Psoas muscle (tissue), 8 donors: ENCODE results near the gene FRMPD1. TPM values are rescaled to one million over a fixed set of nuclear protein-coding genes. Genes with fewer than 3 reads are reported as not detected.
A peak's percentile ranks its signal among the peaks of the same experiment; 100 is the strongest.

ENCODE experiments used
- ATAC-seq, 4 donors: fragments of 200-7000 bp; cut with Tn5 transposase; one replicate each; pipeline ENCODE4 v1.9.1; 2020; ENCODE audit warnings: moderate library complexity in 3 of 4, mild to moderate bottlenecking in 2 of 4
- DNase-seq, 2 donors: peaks; one replicate each; pipeline ENCODE4 v3.0.0-alpha.2; 2020
- H3K27ac ChIP-seq: fragments of 200-600 bp; one replicate; pipeline ENCODE4 v1.8.0; 2022
- H3K27me3 ChIP-seq, 3 donors: fragments of 200-600 bp in 1 of 3; one replicate each; pipeline versions ENCODE4 v1.6.1 to v1.8.0; 2013 to 2022; ENCODE audit warnings: low read length in 2 of 3, mild to moderate bottlenecking in 2 of 3, moderate library complexity in 1 of 3; ENCODE audit not compliant: insufficient read depth in 3 of 3
- H3K36me3 ChIP-seq, 2 donors: fragments of 200-600 bp in 1 of 2; one replicate each; pipeline versions ENCODE4 v1.6.1 to v1.8.0; 2013 to 2022; ENCODE audit warnings: low read depth in 1 of 2, mild to moderate bottlenecking in 1 of 2, moderate library complexity in 1 of 2; ENCODE audit not compliant: insufficient read depth in 1 of 2
- H3K4me1 ChIP-seq: fragments of 200-600 bp; one replicate; pipeline ENCODE4 v1.8.0; 2022
- H3K4me3 ChIP-seq: fragments of 200-600 bp; one replicate; pipeline ENCODE4 v1.8.0; 2022; ENCODE audit warnings: mild to moderate bottlenecking
- H3K9me3 ChIP-seq: fragments of 200-600 bp; one replicate; pipeline ENCODE4 v1.8.0; 2022
- CTCF ChIP-seq: fragments of 200-600 bp; IDR thresholded peaks from one replicate; pipeline ENCODE4 v1.8.0; 2022; ENCODE audit warnings: antibody characterized with exemption
- WGBS, 3 donors: extraction: QIAGEN DNeasy Blood & Tissue Kit; methylation state at CpG; one replicate each; pipeline versions ENCODE4 v1.1.6 to v1.1.7; 2013; 5-methylcytosine and 5-hydroxymethylcytosine counted together
- intact Hi-C, 2 donors: fragments of 100-400 bp; cut with DNase I; formaldehyde crosslinking; loops; one replicate each; pipeline versions ENCODE4 v1.11.0 to v1.14.2; 2022
- polyA plus RNA-seq, 3 donors: library from polyadenylated mRNA; stranded (reverse); fragments of 200-250 nt; gene quantifications; one replicate each; pipeline ENCODE4 v1.2.3, GENCODE V29; 2013
- total RNA-seq, 4 donors: library from RNA; stranded (reverse); fragmentation: NEBNext Ultra II Directional in 2 of 4; extraction: Animal tissue kit (Norgen Biotek cat#: 25700) in 2 of 4; gene quantifications; one replicate each; pipeline versions ENCODE4 v1.2.1 to v1.2.4, GENCODE V29; 2021 to 2023
- donor health status: healthy with polysubstance abuse.
- donor health status: DM: no; HTN: no; CAD: no; lungs with moderate emphysema.
- donor health status: Bipolar disorder and iron deficiency.
- donor health status: healthy.
- donor health status: DM: yes; HTN: yes; CAD: no.
- donor health status: DM: no; HTN: no; CAD: no.
- donor health status: DM: no; HTN: no; CAD: no.
- donor health status: DM: yes; HTN: yes; CAD: no.

FRMPD1 gene
- total and polyA plus RNA-seq, 7 donors = 0.48 to 6.1 (median 1.4) TPM

- H3K27me3 ChIP-seq = no peaks in the 10 kb centered on the region
- ATAC-seq = no peak
- DNase-seq = no peak
- no peaks in the 10 kb centered on the region for H3K36me3 ChIP-seq
- H3K9me3 ChIP-seq = no peaks in the 10 kb centered on the region
- intact Hi-C loops = loop anchor here in 1 of 2 donors (5.0 kb wide), 1 partner anchor 62 kb away; no protein-coding TSS in a partner anchor
- no peak for TF ChIP-seq CTCF
- peaks cover 12% of the 10 kb centered on the region for H3K4me1 ChIP-seq
- H3K4me3 ChIP-seq = no peak overlapping the region
- no peak overlapping the region for H3K27ac ChIP-seq
- 72 to 85% (median 85%) methylated on average over 5 of the region's 5 CpGs for WGBS, 3 donors
Measured at GRCh38 chr9:37663926-37664325, 13.2 kb downstream of the FRMPD1 start.

GRCh38 chr9:37667706-37668105, 17.0 kb downstream of the FRMPD1 start:
- intact Hi-C loops = loop anchor here in 1 of 2 donors (5.0 kb wide), 1 partner anchor 75 kb away; the partner anchor contains the start of gene TOMM5
- Histone ChIP-seq H3K4me3 (peak overlapping the region; percentile 57), H3K36me3 (no peaks in the 10 kb centered on the region), H3K27ac (peak overlapping the region; percentile 79), H3K4me1 (peaks cover 28% of the 10 kb centered on the region), H3K27me3 (no peaks in the 10 kb centered on the region), H3K9me3 (no peaks in the 10 kb centered on the region)
- no peak for ATAC-seq
- DNase-seq = no peak
- no peak for TF ChIP-seq CTCF
- 23 to 25% (median 24%) methylated on average over 2 of the region's 2 CpGs for WGBS, 3 donors

DNA sequence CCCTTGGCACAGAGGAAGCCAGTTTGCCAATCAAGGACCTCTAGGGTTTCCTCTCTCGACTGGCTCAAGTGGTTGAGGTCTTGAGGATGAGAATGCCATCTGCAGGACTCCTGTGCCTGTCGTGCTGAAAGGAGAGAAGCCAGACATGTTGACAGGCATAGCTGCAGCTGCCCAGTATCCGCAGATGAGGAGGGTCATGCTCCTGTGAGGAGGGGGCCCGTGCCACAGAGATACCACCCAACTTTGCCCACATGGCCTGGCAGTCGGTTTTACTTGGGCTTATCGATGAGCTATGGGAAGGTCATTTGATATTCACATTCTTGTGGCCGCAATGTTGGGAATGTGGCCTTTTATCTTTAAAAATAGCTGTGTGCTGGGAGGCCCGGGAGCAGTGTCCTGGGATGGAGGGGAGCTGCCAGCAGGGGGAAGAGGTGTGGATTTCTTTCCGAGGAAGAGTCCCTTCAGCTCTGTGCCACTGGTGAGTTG, 17.4 kb downstream of the FRMPD1 start:
- intact Hi-C loops = loop anchor here in 1 of 2 donors (5.0 kb wide), 1 partner anchor 76 kb away; the partner anchor contains the start of gene TOMM5
- H3K4me3 ChIP-seq = peak overlapping the region; percentile 57
- DNase-seq (peak; percentile 34 to 69), ATAC-seq (peak; percentile 89 to 92 (median 90))
- 8 to 12% (median 10%) methylated on average over 9 of the region's 9 CpGs for WGBS, 3 donors
- no peaks in the 10 kb centered on the region for H3K36me3 ChIP-seq
- peak; percentile 25 for TF ChIP-seq CTCF
- H3K27me3 ChIP-seq = no peaks in the 10 kb centered on the region
- H3K9me3 ChIP-seq = no peaks in the 10 kb centered on the region
- H3K4me1 ChIP-seq = peaks cover 28% of the 10 kb centered on the region
- H3K27ac ChIP-seq = peak overlapping the region; percentile 79

DNA sequence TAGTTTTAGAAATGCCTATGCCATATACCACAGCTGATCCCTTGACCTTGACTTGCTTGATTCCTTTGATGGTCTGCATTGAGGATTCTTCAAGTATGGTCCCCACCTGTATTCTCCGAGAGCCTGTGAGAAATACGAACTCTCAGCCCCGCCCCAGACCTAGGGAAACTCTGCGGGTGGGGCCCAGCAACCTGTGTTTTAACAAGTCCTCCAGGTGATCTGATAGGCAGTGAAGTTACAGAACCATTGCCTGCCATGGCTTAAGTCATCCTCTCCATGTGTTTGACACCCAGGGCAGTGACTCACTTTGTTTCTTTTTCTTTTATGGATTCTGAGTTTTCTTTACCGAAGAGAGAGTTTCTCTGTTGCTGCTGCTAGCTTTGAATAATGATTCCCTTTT, 18.5 kb downstream of the FRMPD1 start:
- 74 to 82% (median 79%) methylated on average over 5 of the region's 5 CpGs for WGBS, 3 donors
- ATAC-seq (no peak), DNase-seq (no peak)
- no peak for TF ChIP-seq CTCF
- H3K4me3 ChIP-seq = peak overlapping the region; percentile 57
- H3K4me1 ChIP-seq = peaks cover 28% of the 10 kb centered on the region
- peak overlapping the region; percentile 79 for H3K27ac ChIP-seq
- no peaks in the 10 kb centered on the region for H3K27me3 ChIP-seq
- H3K36me3 ChIP-seq = no peaks in the 10 kb centered on the region
- intact Hi-C loops = loop anchor here in 1 of 2 donors (5.0 kb wide), 1 partner anchor 77 kb away; the partner anchor contains the start of gene TOMM5
- H3K9me3 ChIP-seq = no peaks in the 10 kb centered on the region

DNA sequence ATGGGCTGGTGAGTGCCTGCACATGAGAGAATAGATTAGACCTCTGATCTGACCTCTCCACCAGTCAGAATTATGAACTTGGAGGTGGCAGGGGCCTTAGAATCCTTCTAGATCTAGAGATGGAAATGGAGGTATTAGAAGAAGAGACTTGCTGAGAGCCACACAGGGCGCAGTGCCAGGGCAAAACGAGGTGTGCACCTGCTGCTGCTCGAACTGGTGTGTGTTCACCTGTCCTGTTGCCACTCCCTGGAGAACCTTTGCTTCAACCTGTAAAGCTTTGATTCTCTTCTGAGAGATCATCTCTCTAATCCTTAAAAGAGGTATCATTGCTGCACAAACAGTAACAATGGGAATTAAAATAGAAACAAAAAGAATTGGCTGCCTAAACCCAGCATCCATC, 24.9 kb downstream of the FRMPD1 start:
- no peak for ATAC-seq
- Histone ChIP-seq H3K36me3 (no peaks in the 10 kb centered on the region), H3K4me3 (peak overlapping the region; percentile 45), H3K9me3 (no peaks in the 10 kb centered on the region), H3K4me1 (peaks cover 18% of the 10 kb centered on the region), H3K27ac (peak overlapping the region; percentile 55), H3K27me3 (no peaks in the 10 kb centered on the region)
- no peak for TF ChIP-seq CTCF
- intact Hi-C loops = no loop called here
- 45 to 53% (median 45%) methylated on average over 3 of the region's 3 CpGs for WGBS, 3 donors
- DNase-seq = no peak
